ENCODE data around the gene HPD.

Gene HPD

GRCh38 chr12:121809712-121810116 is 48.9 kb downstream of the HPD start:
- Histone ChIP-seq H3K4me2 (no peak overlapping the region), H3K36me3 (ENCODE audit: insufficient read depth) (no peaks in the 10 kb centered on the region), H3K9ac (no peak overlapping the region), H3K4me1 (ENCODE audit: low read depth, poor library complexity, severe bottlenecking) (peaks cover 15% of the 10 kb centered on the region), H3K79me2 (ENCODE audit: insufficient read depth, low read depth) (peaks cover 43% of the 10 kb centered on the region), H3K27ac (no peak overlapping the region), H3K4me3 (IDR thresholded peaks at IDR 0.05; ENCODE audit: insufficient read depth, low read depth, low read length) (no peak overlapping the region), H3K27me3 (ENCODE audit: insufficient read depth, low read depth) (no peaks in the 10 kb centered on the region), H2AFZ (ENCODE audit: low read depth) (no peak overlapping the region), H4K20me1 (ENCODE audit: insufficient read depth) (no peaks in the 10 kb centered on the region)
- TF ChIP-seq CTCF (conservative IDR thresholded peaks at IDR 0.05; ENCODE audit: low read depth, low read length), result no peak

- Histone ChIP-seq H3K79me2 (ENCODE audit: insufficient read depth, low read depth) (peaks cover 46% of the 10 kb centered on the region), H3K4me1 (ENCODE audit: low read depth, poor library complexity, severe bottlenecking) (peaks cover 15% of the 10 kb centered on the region), H3K36me3 (ENCODE audit: insufficient read depth) (no peaks in the 10 kb centered on the region)
These were observed 50.0 kb downstream of the HPD start for GRCh38 chr12:121808623-121809022.

GRCh38 chr12:121807642-121808347 is 50.9 kb downstream of the HPD start:
- no peaks in the 10 kb centered on the region for H4K20me1 ChIP-seq (ENCODE audit: insufficient read depth)

More at GRCh38 chr12:121808623-121809022, 50.0 kb downstream of the HPD start:
- Histone ChIP-seq H3K27me3 (ENCODE audit: insufficient read depth, low read depth) (no peaks in the 10 kb centered on the region), H3K9ac (no peak overlapping the region), H3K27ac (no peak overlapping the region), H3K4me3 (IDR thresholded peaks at IDR 0.05; ENCODE audit: insufficient read depth, low read depth, low read length) (no peak overlapping the region), H4K20me1 (ENCODE audit: insufficient read depth) (no peaks in the 10 kb centered on the region), H2AFZ (ENCODE audit: low read depth) (no peak overlapping the region), H3K4me2 (no peak overlapping the region)
- no peak for TF ChIP-seq CTCF (conservative IDR thresholded peaks at IDR 0.05; ENCODE audit: low read depth, low read length)

GRCh38 chr12:121806546-121807423 is 51.9 kb downstream of the HPD start:
- H3K36me3 ChIP-seq (ENCODE audit: insufficient read depth), result no peaks in the 10 kb centered on the region
- no peak overlapping the region for H3K9ac ChIP-seq
- peaks cover 14% of the 10 kb centered on the region for H3K4me1 ChIP-seq (ENCODE audit: low read depth, poor library complexity, severe bottlenecking)
- TF ChIP-seq CTCF (conservative IDR thresholded peaks at IDR 0.05; ENCODE audit: low read depth, low read length), result no peak
- no peak overlapping the region for H3K27ac ChIP-seq
- H3K79me2 ChIP-seq (ENCODE audit: insufficient read depth, low read depth), result peaks cover 47% of the 10 kb centered on the region
- no peak overlapping the region for H2AFZ ChIP-seq (ENCODE audit: low read depth)
- no peaks in the 10 kb centered on the region for H3K27me3 ChIP-seq (ENCODE audit: insufficient read depth, low read depth)
- no peaks in the 10 kb centered on the region for H4K20me1 ChIP-seq (ENCODE audit: insufficient read depth)
- H3K4me3 ChIP-seq (IDR thresholded peaks at IDR 0.05; ENCODE audit: insufficient read depth, low read depth, low read length), result no peak overlapping the region
- peak overlapping the region; percentile 51; the same call in 1 of the 2 replicates for H3K4me2 ChIP-seq

More at GRCh38 chr12:121807642-121808347, 50.9 kb downstream of the HPD start:
- Histone ChIP-seq H3K79me2 (ENCODE audit: insufficient read depth, low read depth) (peaks cover 40% of the 10 kb centered on the region), H3K4me1 (ENCODE audit: low read depth, poor library complexity, severe bottlenecking) (peaks cover 15% of the 10 kb centered on the region), H3K4me3 (IDR thresholded peaks at IDR 0.05; ENCODE audit: insufficient read depth, low read depth, low read length) (no peak overlapping the region), H3K36me3 (ENCODE audit: insufficient read depth) (no peaks in the 10 kb centered on the region), H3K27ac (no peak overlapping the region), H3K27me3 (ENCODE audit: insufficient read depth, low read depth) (no peaks in the 10 kb centered on the region), H2AFZ (ENCODE audit: low read depth) (no peak overlapping the region), H3K9ac (no peak overlapping the region), H3K4me2 (no peak overlapping the region)
- TF ChIP-seq CTCF (conservative IDR thresholded peaks at IDR 0.05; ENCODE audit: low read depth, low read length), result no peak
